GM10266 (cell line): ENCODE measurements around the gene CELSR2.

Experiments
- DNase-seq: peaks from one replicate; pipeline ENCODE4 v3.0.0; 2012; ENCODE audit errors: extremely low spot score
- TF ChIP-seq, protein P1 (sequence below): IDR thresholded peaks from 2 replicates; pipeline ENCODE4 v1.5.1; 2012; ENCODE audit warnings: mild to moderate bottlenecking, low read depth; ENCODE audit not compliant: control insufficient read depth, insufficient read depth; ENCODE audit errors: missing control alignments

CELSR2 gene

DNA sequence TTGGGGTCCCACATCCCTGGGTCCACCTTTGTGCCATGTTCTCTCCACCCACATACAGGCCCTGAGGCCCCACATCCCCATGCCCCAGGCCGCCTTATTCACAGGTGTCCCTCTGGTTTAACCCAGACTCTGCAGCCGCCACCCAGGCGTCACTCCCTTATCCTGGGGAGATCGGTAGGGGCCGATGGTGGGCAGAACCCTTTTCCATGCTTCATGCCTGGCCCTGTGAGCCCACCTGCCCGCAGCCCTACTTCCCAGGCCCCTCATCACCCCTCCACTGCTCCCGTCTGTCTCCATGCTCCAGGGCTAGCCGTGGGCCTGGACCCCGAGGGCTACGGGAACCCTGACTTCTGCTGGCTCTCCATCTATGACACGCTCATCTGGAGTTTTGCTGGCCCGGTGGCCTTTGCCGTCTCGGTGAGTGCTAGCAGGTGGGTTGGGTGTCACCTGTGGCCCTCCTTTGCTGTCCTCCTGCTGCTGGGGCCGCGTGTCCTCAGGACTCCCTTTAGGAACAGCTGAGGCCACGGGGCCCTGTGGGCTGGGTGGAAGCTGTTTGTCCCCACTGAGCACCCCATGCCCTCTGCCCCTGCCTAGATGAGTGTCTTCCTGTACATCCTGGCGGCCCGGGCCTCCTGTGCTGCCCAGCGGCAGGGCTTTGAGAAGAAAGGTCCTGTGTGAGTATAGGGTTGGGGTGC, 21.4 kb downstream of the CELSR2 start:
- TF ChIP-seq, protein P1, sequence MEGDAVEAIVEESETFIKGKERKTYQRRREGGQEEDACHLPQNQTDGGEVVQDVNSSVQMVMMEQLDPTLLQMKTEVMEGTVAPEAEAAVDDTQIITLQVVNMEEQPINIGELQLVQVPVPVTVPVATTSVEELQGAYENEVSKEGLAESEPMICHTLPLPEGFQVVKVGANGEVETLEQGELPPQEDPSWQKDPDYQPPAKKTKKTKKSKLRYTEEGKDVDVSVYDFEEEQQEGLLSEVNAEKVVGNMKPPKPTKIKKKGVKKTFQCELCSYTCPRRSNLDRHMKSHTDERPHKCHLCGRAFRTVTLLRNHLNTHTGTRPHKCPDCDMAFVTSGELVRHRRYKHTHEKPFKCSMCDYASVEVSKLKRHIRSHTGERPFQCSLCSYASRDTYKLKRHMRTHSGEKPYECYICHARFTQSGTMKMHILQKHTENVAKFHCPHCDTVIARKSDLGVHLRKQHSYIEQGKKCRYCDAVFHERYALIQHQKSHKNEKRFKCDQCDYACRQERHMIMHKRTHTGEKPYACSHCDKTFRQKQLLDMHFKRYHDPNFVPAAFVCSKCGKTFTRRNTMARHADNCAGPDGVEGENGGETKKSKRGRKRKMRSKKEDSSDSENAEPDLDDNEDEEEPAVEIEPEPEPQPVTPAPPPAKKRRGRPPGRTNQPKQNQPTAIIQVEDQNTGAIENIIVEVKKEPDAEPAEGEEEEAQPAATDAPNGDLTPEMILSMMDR = no peak
- DNase-seq = no peak

DNA sequence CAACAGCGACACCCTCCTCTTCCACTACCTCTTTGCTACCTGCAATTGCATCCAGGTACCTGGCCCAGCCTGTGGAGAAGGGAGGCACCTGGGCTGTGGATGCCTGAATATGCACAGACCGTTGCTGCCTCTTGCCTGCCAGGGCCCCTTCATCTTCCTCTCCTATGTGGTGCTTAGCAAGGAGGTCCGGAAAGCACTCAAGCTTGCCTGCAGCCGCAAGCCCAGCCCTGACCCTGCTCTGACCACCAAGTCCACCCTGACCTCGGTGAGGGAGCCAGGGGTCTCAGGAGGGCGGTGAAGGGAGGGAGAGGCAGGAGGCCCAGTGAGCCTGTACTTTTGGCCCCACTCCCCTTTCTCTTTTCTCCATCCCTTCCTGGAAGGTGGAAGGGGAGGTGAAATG, 22.1 kb downstream of the CELSR2 start:
- TF ChIP-seq, protein P1 = no peak
- DNase-seq = no peak

DNA sequence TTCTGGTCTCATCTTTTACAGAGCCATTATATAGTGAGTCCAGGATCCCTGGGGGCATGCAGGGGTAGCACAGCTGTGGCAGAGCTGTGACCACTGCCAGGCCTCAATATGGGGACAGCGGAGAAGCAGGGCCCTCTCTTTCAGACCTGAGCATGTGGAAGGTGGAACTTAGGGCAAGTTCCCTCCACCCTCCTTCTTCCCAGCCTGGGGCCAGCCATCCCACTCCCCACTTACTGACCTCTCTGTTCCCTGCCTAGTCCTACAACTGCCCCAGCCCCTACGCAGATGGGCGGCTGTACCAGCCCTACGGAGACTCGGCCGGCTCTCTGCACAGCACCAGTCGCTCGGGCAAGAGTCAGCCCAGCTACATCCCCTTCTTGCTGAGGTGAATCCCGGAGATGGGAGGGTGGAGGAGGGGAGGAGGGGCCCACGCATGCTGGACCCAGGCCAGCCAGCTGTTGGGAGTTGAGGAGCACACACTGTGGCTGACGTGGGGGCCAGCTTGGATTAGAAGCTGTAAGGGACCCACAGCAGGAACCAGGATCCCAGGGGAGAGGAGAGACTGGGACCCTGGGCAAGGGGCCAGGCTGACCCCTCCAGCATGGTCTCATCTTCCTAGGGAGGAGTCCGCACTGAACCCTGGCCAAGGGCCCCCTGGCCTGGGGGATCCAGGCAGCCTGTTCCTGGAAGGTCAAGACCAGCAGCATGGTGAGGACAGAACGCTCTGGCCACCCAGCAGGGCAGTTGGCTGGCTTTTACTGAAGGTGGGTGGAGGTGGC, 22.9 kb downstream of the CELSR2 start:
- no peak for DNase-seq
- TF ChIP-seq, protein P1 = no peak

DNA sequence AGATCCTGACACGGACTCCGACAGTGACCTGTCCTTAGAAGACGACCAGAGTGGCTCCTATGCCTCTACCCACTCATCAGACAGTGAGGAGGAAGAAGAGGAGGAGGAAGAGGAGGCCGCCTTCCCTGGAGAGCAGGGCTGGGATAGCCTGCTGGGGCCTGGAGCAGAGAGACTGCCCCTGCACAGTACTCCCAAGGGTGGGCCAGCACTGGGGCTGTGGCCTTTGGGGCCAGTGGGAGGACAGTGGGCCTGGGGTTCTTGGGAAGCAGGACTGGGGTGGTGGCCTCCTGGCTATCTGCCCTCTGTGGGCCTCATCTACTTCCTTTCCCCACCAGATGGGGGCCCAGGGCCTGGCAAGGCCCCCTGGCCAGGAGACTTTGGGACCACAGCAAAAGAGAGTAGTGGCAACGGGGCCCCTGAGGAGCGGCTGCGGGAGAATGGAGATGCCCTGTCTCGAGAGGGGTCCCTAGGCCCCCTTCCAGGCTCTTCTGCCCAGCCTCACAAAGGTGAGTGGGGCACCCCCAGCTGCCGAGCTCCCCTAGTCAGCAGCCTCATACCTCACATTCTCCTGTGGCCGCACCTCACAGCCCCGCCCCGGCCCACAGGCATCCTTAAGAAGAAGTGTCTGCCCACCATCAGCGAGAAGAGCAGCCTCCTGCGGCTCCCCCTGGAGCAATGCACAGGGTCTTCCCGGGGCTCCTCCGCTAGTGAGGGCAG, 23.6 kb downstream of the CELSR2 start:
- TF ChIP-seq, protein P1 = no peak
- no peak for DNase-seq

DNA sequence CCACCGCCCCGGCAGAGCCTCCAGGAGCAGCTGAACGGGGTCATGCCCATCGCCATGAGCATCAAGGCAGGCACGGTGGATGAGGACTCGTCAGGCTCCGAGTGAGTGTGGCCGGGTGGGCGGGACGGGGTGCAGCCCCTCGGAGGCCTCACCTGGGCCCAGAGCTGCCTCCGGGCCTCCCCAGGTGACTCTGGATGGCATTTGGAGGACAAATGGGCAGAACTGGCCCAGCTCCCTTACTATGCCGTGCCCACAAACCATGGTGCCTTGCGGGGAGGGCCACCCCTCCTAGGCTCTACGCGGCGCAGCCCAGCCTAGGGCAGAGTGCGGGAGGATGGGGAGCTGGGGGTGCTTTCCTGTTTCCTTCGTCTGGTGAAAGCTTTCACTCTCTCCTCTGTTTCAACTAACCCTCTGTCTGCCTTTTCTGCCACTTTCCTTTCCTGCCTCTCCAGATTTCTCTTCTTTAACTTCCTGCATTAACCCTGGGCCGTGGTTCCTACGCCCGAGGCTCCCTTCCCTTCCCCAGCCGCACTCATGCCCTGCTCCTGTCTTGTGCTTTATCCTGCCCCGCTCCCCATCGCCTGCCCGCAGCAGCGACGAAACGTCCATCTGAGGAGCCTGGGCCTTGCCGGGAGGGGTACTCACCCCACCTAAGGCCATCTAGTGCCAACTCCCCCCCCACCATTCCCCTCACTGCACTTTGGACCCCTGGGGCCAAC, 24.4 kb downstream of the CELSR2 start:
- TF ChIP-seq, protein P1 = no peak
- DNase-seq = no peak

DNA sequence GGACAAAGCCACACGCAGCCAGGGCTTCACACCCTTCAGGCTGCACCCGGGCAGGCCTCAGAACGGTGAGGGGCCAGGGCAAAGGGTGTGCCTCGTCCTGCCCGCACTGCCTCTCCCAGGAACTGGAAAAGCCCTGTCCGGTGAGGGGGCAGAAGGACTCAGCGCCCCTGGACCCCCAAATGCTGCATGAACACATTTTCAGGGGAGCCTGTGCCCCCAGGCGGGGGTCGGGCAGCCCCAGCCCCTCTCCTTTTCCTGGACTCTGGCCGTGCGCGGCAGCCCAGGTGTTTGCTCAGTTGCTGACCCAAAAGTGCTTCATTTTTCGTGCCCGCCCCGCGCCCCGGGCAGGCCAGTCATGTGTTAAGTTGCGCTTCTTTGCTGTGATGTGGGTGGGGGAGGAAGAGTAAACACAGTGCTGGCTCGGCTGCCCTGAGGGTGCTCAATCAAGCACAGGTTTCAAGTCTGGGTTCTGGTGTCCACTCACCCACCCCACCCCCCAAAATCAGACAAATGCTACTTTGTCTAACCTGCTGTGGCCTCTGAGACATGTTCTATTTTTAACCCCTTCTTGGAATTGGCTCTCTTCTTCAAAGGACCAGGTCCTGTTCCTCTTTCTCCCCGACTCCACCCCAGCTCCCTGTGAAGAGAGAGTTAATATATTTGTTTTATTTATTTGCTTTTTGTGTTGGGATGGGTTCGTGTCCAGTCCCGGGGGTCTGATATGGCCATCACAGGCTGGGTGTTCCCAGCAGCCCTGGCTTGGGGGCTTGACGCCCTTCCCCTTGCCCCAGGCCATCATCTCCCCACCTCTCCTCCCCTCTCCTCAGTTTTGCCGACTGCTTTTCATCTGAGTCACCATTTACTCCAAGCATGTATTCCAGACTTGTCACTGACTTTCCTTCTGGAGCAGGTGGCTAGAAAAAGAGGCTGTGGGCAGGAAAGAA, 25.5 kb downstream of the CELSR2 start:
- TF ChIP-seq, protein P1 = no peak
- no peak for DNase-seq
